Stomach (tissue), 9 donors: ENCODE measurements around the gene RRP15. TPM values are rescaled to one million over a fixed set of nuclear protein-coding genes. Genes with fewer than 3 reads are reported as not detected.

Experiments used
- DNase-seq, 2 donors: peaks; one replicate each; pipeline versions ENCODE4 v3.0.0 to v3.0.0-alpha.2; 2013 to 2019
- H3K27ac ChIP-seq, 5 donors: fragments of 200-600 bp in 4 of 5; sonication (generic) in 4 of 5; one replicate each; pipeline ENCODE4 v1.5.1; 2013 to 2019; ENCODE audit warnings: mild to moderate bottlenecking in 1 of 5, moderate library complexity in 1 of 5
- H3K27me3 ChIP-seq, 3 donors: fragments of 200-600 bp; sonication (generic); one replicate each; pipeline ENCODE4 v1.5.1; 2017 to 2019; ENCODE audit warnings: mixed run types in 1 of 3
- H3K36me3 ChIP-seq, 4 donors: fragments of 200-600 bp; sonication (generic); 1 replicate in 3 of 4; 2 replicates in 1 of 4; pipeline ENCODE4 v1.5.1; 2016 to 2019
- H3K4me1 ChIP-seq, 4 donors: fragments of 200-600 bp; sonication (generic); one replicate each; pipeline ENCODE4 v1.5.1; 2016 to 2019
- H3K4me3 ChIP-seq, 4 donors: fragments of 200-600 bp; sonication (generic) in 3 of 4; one replicate each; pipeline ENCODE4 v1.5.1; 2016 to 2019; ENCODE audit warnings: mild to moderate bottlenecking in 1 of 4
- H3K9me3 ChIP-seq, 4 donors: fragments of 200-600 bp; sonication (generic); one replicate each; pipeline ENCODE4 v1.5.1; 2016 to 2019
- CTCF ChIP-seq, 7 experiments: fragments of 450-650 bp in 4 of 7; fragments of 200-600 bp in 3 of 7; sonication (generic) in 3 of 7; IDR thresholded peaks; one replicate each; pipeline ENCODE4 v1.5.1; 2016 to 2019; ENCODE audit warnings: antibody characterized with exemption in 7 of 7, control low read depth in 2 of 7, mild to moderate bottlenecking in 1 of 7
- EP300 ChIP-seq: sonication (generic); formaldehyde crosslinking; IDR thresholded peaks from one replicate; pipeline ENCODE4 v1.6.1; 2017; ENCODE audit warnings: antibody characterized with exemption
- POLR2A ChIP-seq, 4 donors: fragments of 450-650 bp; IDR thresholded peaks; one replicate each; pipeline ENCODE4 v1.6.1; 2016; ENCODE audit warnings: antibody characterized with exemption in 4 of 4, control low read depth in 2 of 4, mild to moderate bottlenecking in 1 of 4, moderate library complexity in 1 of 4
- POLR2AphosphoS5 ChIP-seq, 3 donors: sonication (generic); formaldehyde crosslinking; IDR thresholded peaks; one replicate each; pipeline ENCODE4 v1.6.1; 2016; ENCODE audit warnings: antibody characterized with exemption in 3 of 3
- WGBS, 5 donors: extraction: QIAGEN DNeasy Blood & Tissue Kit in 3 of 5; methylation state at CpG; one replicate each; pipeline versions ENCODE4 v1.1.5 to v1.1.7; 2013 to 2018; 5-methylcytosine and 5-hydroxymethylcytosine counted together
- intact Hi-C: fragments of 100-400 bp; cut with DNase I; formaldehyde crosslinking; loops from one replicate; pipeline ENCODE4 v1.15.1; 2023; ENCODE audit warnings: low total_unique reads
- polyA plus RNA-seq, 3 donors: library from polyadenylated mRNA; stranded (reverse); fragments of 200-250 nt; gene quantifications; one replicate each; pipeline ENCODE4 v1.2.3, GENCODE V29; 2013
- total RNA-seq, 5 donors: library from RNA; depleted of rRNA; stranded (reverse); fragments of >200 nt; gene quantifications; one replicate each; pipeline versions ENCODE4 v1.1.0 to v1.2.3, GENCODE V29; 2014 to 2016
- donor health status: healthy with polysubstance abuse.
- donor health status: Bipolar disorder and iron deficiency.
- donor health status: healthy.

The RRP15 gene
- total and polyA plus RNA-seq, 8 donors, result 2.6 to 70.1 (median 8.9) TPM

DNA sequence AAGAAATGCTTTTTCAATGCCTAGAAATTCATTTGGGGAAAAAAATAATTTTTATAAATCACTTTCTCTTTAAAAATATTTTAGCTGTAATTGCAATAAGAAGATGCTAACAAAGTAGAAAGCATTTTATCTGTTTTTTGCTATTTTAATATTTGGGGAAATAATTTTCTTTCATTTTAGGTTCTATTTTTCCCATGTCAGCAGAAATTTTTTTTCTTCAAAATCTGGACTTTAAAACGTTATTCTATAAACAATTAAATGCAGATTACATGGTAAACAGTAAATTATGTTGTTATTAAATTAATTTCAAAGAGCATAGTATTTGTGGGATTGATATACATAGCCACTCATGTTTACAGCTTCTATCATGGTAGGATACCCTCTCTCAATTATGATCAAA is 27.7 kb upstream of the RRP15 start:
- no peak overlapping the region for H3K27ac ChIP-seq
- no peak for DNase-seq
- no peak overlapping the region for H3K4me3 ChIP-seq
- peaks cover 0 to 6% (median 0%) of the 10 kb centered on the region in 3 donors for H3K27me3 ChIP-seq
- no peaks in the 10 kb centered on the region for H3K4me1 ChIP-seq
- no peaks in the 10 kb centered on the region for H3K36me3 ChIP-seq
- intact Hi-C loops, result no loop called here
- WGBS, 5 donors, result 9 to 32% (median 15%) methylated on average over 1 of the region's 1 CpG
- TF ChIP-seq EP300 (no peak), POLR2AphosphoS5 (IDR thresholded peaks at IDR 0.05) (no peak), CTCF (IDR thresholded peaks at IDR 0.05) (no peak), POLR2A (IDR thresholded peaks at IDR 0.05) (no peak)
- H3K9me3 ChIP-seq, result peaks cover 0 to 17% (median 11%) of the 10 kb centered on the region in 4 donors

GRCh38 chr1:218257971-218258370 is 27.1 kb upstream of the RRP15 start:
- Histone ChIP-seq H3K4me3 (no peak overlapping the region), H3K9me3 (peaks cover 0 to 17% (median 11%) of the 10 kb centered on the region in 4 donors), H3K4me1 (no peaks in the 10 kb centered on the region), H3K27ac (no peak overlapping the region), H3K27me3 (peaks cover 0 to 8% (median 0%) of the 10 kb centered on the region in 3 donors), H3K36me3 (no peaks in the 10 kb centered on the region)
- intact Hi-C loops, result no loop called here
- no peak for DNase-seq
- 72 to 88% (median 82%) methylated on average over 2 of the region's 2 CpGs for WGBS, 5 donors
- TF ChIP-seq EP300 (no peak), POLR2A (IDR thresholded peaks at IDR 0.05) (no peak), CTCF (IDR thresholded peaks at IDR 0.05) (no peak), POLR2AphosphoS5 (IDR thresholded peaks at IDR 0.05) (no peak)

DNA sequence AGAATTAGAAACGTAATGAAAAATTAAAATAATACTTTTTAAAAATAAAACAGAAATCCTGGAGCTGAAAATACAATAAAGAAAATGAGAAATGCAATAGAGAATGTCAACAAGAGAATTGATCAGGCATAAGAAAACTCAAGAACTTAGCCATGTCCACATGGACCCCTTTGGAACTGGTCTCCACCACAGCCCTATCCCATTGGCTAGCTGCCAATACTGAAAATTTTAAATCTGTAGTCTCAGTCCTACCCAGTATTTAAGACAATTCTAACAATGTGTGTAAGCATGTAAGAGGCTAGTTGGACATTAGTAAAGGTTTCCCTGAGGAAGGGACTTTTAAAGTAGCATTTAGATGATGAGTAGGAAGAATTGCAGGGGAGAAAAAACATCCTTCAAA is 25.8 kb upstream of the RRP15 start:
- TF ChIP-seq POLR2A (IDR thresholded peaks at IDR 0.05) (no peak), POLR2AphosphoS5 (IDR thresholded peaks at IDR 0.05) (no peak), CTCF (IDR thresholded peaks at IDR 0.05) (no peak), EP300 (no peak)
- Histone ChIP-seq H3K9me3 (peaks cover 0 to 17% (median 11%) of the 10 kb centered on the region in 4 donors), H3K4me3 (no peak overlapping the region), H3K27ac (no peak overlapping the region), H3K36me3 (no peaks in the 10 kb centered on the region), H3K4me1 (no peaks in the 10 kb centered on the region), H3K27me3 (peaks cover 0 to 8% (median 0%) of the 10 kb centered on the region in 3 donors)
- 62 to 76% (median 73%) methylated on average over 1 of the region's 1 CpG for WGBS, 5 donors
- no peak for DNase-seq
- intact Hi-C loops, result no loop called here

GRCh38 chr1:218259800-218260199 is 25.3 kb upstream of the RRP15 start:
- WGBS, 5 donors, result 34 to 45% (median 40%) methylated on average over 6 of the region's 6 CpGs
- TF ChIP-seq POLR2A (IDR thresholded peaks at IDR 0.05), result no peak
- no peak for TF ChIP-seq POLR2AphosphoS5 (IDR thresholded peaks at IDR 0.05)
- no peak for TF ChIP-seq EP300
- no peak for TF ChIP-seq CTCF (IDR thresholded peaks at IDR 0.05)
- Histone ChIP-seq H3K9me3 (peaks cover 0 to 17% (median 11%) of the 10 kb centered on the region in 4 donors), H3K27me3 (peaks cover 0 to 8% (median 0%) of the 10 kb centered on the region in 3 donors), H3K4me3 (no peak overlapping the region), H3K27ac (no peak overlapping the region), H3K36me3 (no peaks in the 10 kb centered on the region), H3K4me1 (no peaks in the 10 kb centered on the region)
- no peak for DNase-seq
- intact Hi-C loops, result no loop called here
